ENCODE results near the gene TRAF2.
"Not testable (repeated sequence)": the region's sequence is repeated elsewhere in the genome, so short reads cannot be mapped to it uniquely, and the experiment has no call there.

The TRAF2 gene

GRCh38 chr9:136857581-136858412 lies 28.5 kb upstream of the TRAF2 start:
- DNase-seq (ENCODE audit: low read depth in 1 of 2, low spot score in 1 of 2), result no peak

GRCh38 chr9:136858452-136858843 lies 27.9 kb upstream of the TRAF2 start:
- no peak for DNase-seq (ENCODE audit: low read depth in 1 of 2, low spot score in 1 of 2)

GRCh38 chr9:136858844-136859757 lies 27.2 kb upstream of the TRAF2 start:
- DNase-seq (ENCODE audit: low read depth in 1 of 2, low spot score in 1 of 2), result no peak

GRCh38 chr9:136860529-136860928 lies 25.8 kb upstream of the TRAF2 start:
- no peak for DNase-seq (ENCODE audit: low read depth in 1 of 2, low spot score in 1 of 2)

GRCh38 chr9:136860933-136861873 lies 25.1 kb upstream of the TRAF2 start:
- no peak for DNase-seq (ENCODE audit: low read depth in 1 of 2, low spot score in 1 of 2)

GRCh38 chr9:136861874-136862457 lies 24.4 kb upstream of the TRAF2 start:
- DNase-seq (ENCODE audit: low read depth in 1 of 2, low spot score in 1 of 2), result no peak

- DNase-seq (ENCODE audit: low read depth in 1 of 2, low spot score in 1 of 2), result no peak
Measured at GRCh38 chr9:136862849-136863622, 23.3 kb upstream of the TRAF2 start.

- no peak for DNase-seq (ENCODE audit: low read depth in 1 of 2, low spot score in 1 of 2)
Measured at GRCh38 chr9:136863623-136864273, 22.6 kb upstream of the TRAF2 start.

GRCh38 chr9:136865041-136865767 lies 21.1 kb upstream of the TRAF2 start:
- no peak for DNase-seq (ENCODE audit: low read depth in 1 of 2, low spot score in 1 of 2)

- no peak for DNase-seq (ENCODE audit: low read depth in 1 of 2, low spot score in 1 of 2)
Measured at GRCh38 chr9:136865768-136866103, 20.6 kb upstream of the TRAF2 start.

GRCh38 chr9:136866898-136867421 lies 19.4 kb upstream of the TRAF2 start:
- DNase-seq (ENCODE audit: low read depth in 1 of 2, low spot score in 1 of 2), result not testable (repeated sequence)

- DNase-seq (ENCODE audit: low read depth in 1 of 2, low spot score in 1 of 2), result no peak
Measured at GRCh38 chr9:136867480-136867879, 18.8 kb upstream of the TRAF2 start.

- DNase-seq (ENCODE audit: low read depth in 1 of 2, low spot score in 1 of 2), result no peak
Measured at GRCh38 chr9:136867917-136868316, 18.4 kb upstream of the TRAF2 start.

GRCh38 chr9:136868644-136869043 lies 17.7 kb upstream of the TRAF2 start:
- DNase-seq (ENCODE audit: low read depth in 1 of 2, low spot score in 1 of 2), result no peak

GRCh38 chr9:136869611-136870010 lies 16.7 kb upstream of the TRAF2 start:
- not testable (repeated sequence) for DNase-seq (ENCODE audit: low read depth in 1 of 2, low spot score in 1 of 2)

GRCh38 chr9:136875155-136875554 lies 11.2 kb upstream of the TRAF2 start:
- no peak for DNase-seq (ENCODE audit: low read depth in 1 of 2, low spot score in 1 of 2)

- DNase-seq (ENCODE audit: low read depth in 1 of 2, low spot score in 1 of 2), result no peak
Measured at GRCh38 chr9:136876476-136876875, 9.8 kb upstream of the TRAF2 start.

GRCh38 chr9:136880651-136881050 lies 5.7 kb upstream of the TRAF2 start:
- no peak for DNase-seq (ENCODE audit: low read depth in 1 of 2, low spot score in 1 of 2)
